Gastroesophageal sphincter (tissue), 4 donors: ENCODE data around the gene PCDHGA7. TPM values are rescaled to one million over a fixed set of nuclear protein-coding genes. Genes with fewer than 3 reads are reported as not detected.
"Not testable (repeated sequence)": the region's sequence is repeated elsewhere in the genome, so short reads cannot be mapped to it uniquely, and the experiment has no call there.

Source experiments
- ATAC-seq: fragments of 150-250 bp; one replicate; pipeline ENCODE4 v1.9.1; 2016; ENCODE audit warnings: mild to moderate bottlenecking, moderate library complexity
- H3K27ac ChIP-seq, 4 donors: fragments of 200-600 bp; sonication (generic) in 3 of 4; 1 replicate in 3 of 4; 2 replicates in 1 of 4; pipeline ENCODE4 v1.5.1; 2016 to 2019
- H3K27me3 ChIP-seq: fragments of 200-600 bp; sonication (generic); one replicate; pipeline ENCODE4 v1.5.1; 2019
- H3K36me3 ChIP-seq, 2 donors: fragments of 200-600 bp; sonication (generic); one replicate each; pipeline ENCODE4 v1.5.1; 2019; ENCODE audit warnings: control low read depth in 1 of 2
- H3K4me1 ChIP-seq, 3 donors: fragments of 200-600 bp; sonication (generic); 1 replicate in 2 of 3; 2 replicates in 1 of 3; pipeline ENCODE4 v1.5.1; 2016 to 2019; ENCODE audit warnings: control low read depth in 2 of 3
- H3K4me3 ChIP-seq, 2 donors: fragments of 200-600 bp; sonication (generic); one replicate each; pipeline ENCODE4 v1.5.1; 2019; ENCODE audit warnings: mild to moderate bottlenecking in 1 of 2, moderate library complexity in 1 of 2
- H3K9me3 ChIP-seq, 3 donors: fragments of 200-600 bp; sonication (generic); one replicate each; pipeline ENCODE4 v1.5.1; 2017 to 2019; ENCODE audit warnings: control low read depth in 2 of 3
- CTCF ChIP-seq, 4 experiments: fragments of 200-600 bp in 2 of 4; fragments of 450-650 bp in 2 of 4; sonication (generic) in 1 of 4; IDR thresholded peaks; one replicate each; pipeline ENCODE4 v1.5.1; 2017 to 2019; ENCODE audit warnings: antibody characterized with exemption in 4 of 4, mild to moderate bottlenecking in 2 of 4, moderate library complexity in 2 of 4
- EP300 ChIP-seq: sonication (generic); formaldehyde crosslinking; IDR thresholded peaks from one replicate; pipeline ENCODE4 v1.6.1; 2017; ENCODE audit warnings: antibody characterized with exemption, mild to moderate bottlenecking
- POLR2A ChIP-seq, 2 donors: fragments of 450-650 bp; IDR thresholded peaks; one replicate each; pipeline ENCODE4 v1.6.1; 2017; ENCODE audit warnings: antibody characterized with exemption in 2 of 2, mild to moderate bottlenecking in 2 of 2, moderate library complexity in 1 of 2
- POLR2AphosphoS5 ChIP-seq: sonication (generic); formaldehyde crosslinking; IDR thresholded peaks from one replicate; pipeline ENCODE4 v1.6.1; 2017; ENCODE audit warnings: antibody characterized with exemption
- WGBS, 2 donors: methylation state at CpG; one replicate each; pipeline ENCODE4 v1.1.5; 2018; ENCODE audit warnings: low coverage in 1 of 2; 5-methylcytosine and 5-hydroxymethylcytosine counted together
- total RNA-seq, 4 donors: library from RNA; depleted of rRNA; stranded (reverse); fragments of >200 nt; gene quantifications; one replicate each; pipeline ENCODE4 v1.1.0, GENCODE V29; 2016

Gene PCDHGA7
- total RNA-seq, 4 donors from 2014 or later: 2.7 to 14.3 (median 7.6) TPM

- peaks cover 2 to 99% (median 6%) of the 10 kb centered on the region in 3 donors for H3K9me3 ChIP-seq
- H3K36me3 ChIP-seq: peaks cover 0 to 18% of the 10 kb centered on the region in 2 donors
- H3K4me3 ChIP-seq: no peak overlapping the region
- 10 to 31% methylated on average over 2 to 7 of the region's 77 CpGs for WGBS, 2 donors
- no peaks in the 10 kb centered on the region for H3K27me3 ChIP-seq
- no peak overlapping the region for H3K27ac ChIP-seq
- no peak for ATAC-seq
- TF ChIP-seq EP300 (no peak), CTCF (IDR thresholded peaks at IDR 0.05) (no peak), POLR2A (IDR thresholded peaks at IDR 0.05) (no peak), POLR2AphosphoS5 (no peak)
- H3K4me1 ChIP-seq: no peaks in the 10 kb centered on the region
These were observed 6.9 kb downstream of the PCDHGA7 start for GRCh38 chr5:141389153-141390042.

GRCh38 chr5:141392429-141393198 lies 10.1 kb downstream of the PCDHGA7 start, which contains the start of gene PCDHGA8:
TSS of gene PCDHGA8 (plus strand) at chr5:141392633. CDS start at chr5:141392814, 181 bp downstream.
- H3K36me3 ChIP-seq: peaks cover 0 to 18% of the 10 kb centered on the region in 2 donors
- H3K4me1 ChIP-seq: no peaks in the 10 kb centered on the region
- ATAC-seq: no peak
- H3K27me3 ChIP-seq: no peaks in the 10 kb centered on the region
- TF ChIP-seq POLR2AphosphoS5 (no peak), EP300 (no peak), POLR2A (IDR thresholded peaks at IDR 0.05) (no peak), CTCF (IDR thresholded peaks at IDR 0.05) (no peak)
- 30 to 33% methylated on average over 23 to 24 of the region's 38 CpGs for WGBS, 2 donors
- peaks cover 0 to 99% (median 6%) of the 10 kb centered on the region in 3 donors for H3K9me3 ChIP-seq
- H3K4me3 ChIP-seq: no peak within 1 kb of the TSS
- no peak within 1 kb of the TSS for H3K27ac ChIP-seq

GRCh38 chr5:141393267-141393666 lies 10.7 kb downstream of the PCDHGA7 start:
- no peak overlapping the region for H3K27ac ChIP-seq
- H3K36me3 ChIP-seq: peaks cover 0 to 18% of the 10 kb centered on the region in 2 donors
- 37 to 63% methylated on average over 4 to 10 of the region's 21 CpGs for WGBS, 2 donors
- TF ChIP-seq CTCF (IDR thresholded peaks at IDR 0.05) (no peak), EP300 (no peak), POLR2AphosphoS5 (no peak), POLR2A (IDR thresholded peaks at IDR 0.05) (no peak)
- no peak for ATAC-seq
- no peak overlapping the region for H3K4me3 ChIP-seq
- no peaks in the 10 kb centered on the region for H3K27me3 ChIP-seq
- peaks cover 0 to 98% (median 6%) of the 10 kb centered on the region in 3 donors for H3K9me3 ChIP-seq
- no peaks in the 10 kb centered on the region for H3K4me1 ChIP-seq

- H3K4me1 ChIP-seq: not testable (repeated sequence)
These were observed 12.1 kb downstream of the PCDHGA7 start for GRCh38 chr5:141394401-141395187.

More at GRCh38 chr5:141394401-141395187, 12.1 kb downstream of the PCDHGA7 start:
- Histone ChIP-seq H3K9me3 (peaks cover 0 to 98% (median 6%) of the 10 kb centered on the region in 3 donors), H3K36me3 (peaks cover 0 to 17% of the 10 kb centered on the region in 2 donors)
- ATAC-seq, H3K27me3 ChIP-seq, H3K27ac ChIP-seq, H3K4me3 ChIP-seq: not testable (repeated sequence)
- 28 to 36% methylated on average over 8 to 9 of the region's 53 CpGs for WGBS, 2 donors
